NB4 (cell line): Measurements from ENCODE around the gene OGDHL.

Experiments
- MYC ChIP-seq: IDR thresholded peaks from 2 replicates; pipeline ENCODE4 v1.6.1; 2011; ENCODE audit warnings: low read depth, low read length
- POLR2A ChIP-seq: IDR thresholded peaks from 2 replicates; pipeline ENCODE4 v1.6.1; 2011; ENCODE audit warnings: mild to moderate bottlenecking; ENCODE audit not compliant: insufficient read length; ENCODE audit errors: extremely low read depth
- TF ChIP-seq, protein P1 (sequence below): IDR thresholded peaks from one replicate; pipeline ENCODE4 v1.5.1; 2012; ENCODE audit warnings: low read depth, low read length
- TF ChIP-seq, protein P2 (sequence below): IDR thresholded peaks from 2 replicates; pipeline ENCODE4 v1.6.1; 2011; ENCODE audit warnings: low read depth, low read length

DNA sequence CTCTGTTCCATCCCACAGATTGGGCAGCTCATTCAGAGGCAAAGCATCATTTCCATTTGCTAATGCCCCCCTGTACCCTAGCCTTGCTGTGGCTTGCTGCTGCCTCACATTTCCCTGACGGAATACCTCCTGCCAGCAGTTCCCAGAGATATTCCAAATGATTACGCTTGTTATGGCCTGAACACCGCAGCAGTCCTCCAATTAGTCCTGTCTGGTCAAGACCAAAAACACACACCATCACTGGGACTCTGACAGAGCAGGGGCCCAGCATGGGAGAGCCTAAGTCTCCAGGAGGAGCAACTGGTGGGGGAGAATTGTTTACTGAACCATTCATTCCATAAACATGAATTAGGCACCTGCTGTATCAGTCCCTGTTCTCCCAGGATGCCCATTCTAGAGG lies 6.1 kb downstream of the OGDHL start:
- TF ChIP-seq, protein P1, sequence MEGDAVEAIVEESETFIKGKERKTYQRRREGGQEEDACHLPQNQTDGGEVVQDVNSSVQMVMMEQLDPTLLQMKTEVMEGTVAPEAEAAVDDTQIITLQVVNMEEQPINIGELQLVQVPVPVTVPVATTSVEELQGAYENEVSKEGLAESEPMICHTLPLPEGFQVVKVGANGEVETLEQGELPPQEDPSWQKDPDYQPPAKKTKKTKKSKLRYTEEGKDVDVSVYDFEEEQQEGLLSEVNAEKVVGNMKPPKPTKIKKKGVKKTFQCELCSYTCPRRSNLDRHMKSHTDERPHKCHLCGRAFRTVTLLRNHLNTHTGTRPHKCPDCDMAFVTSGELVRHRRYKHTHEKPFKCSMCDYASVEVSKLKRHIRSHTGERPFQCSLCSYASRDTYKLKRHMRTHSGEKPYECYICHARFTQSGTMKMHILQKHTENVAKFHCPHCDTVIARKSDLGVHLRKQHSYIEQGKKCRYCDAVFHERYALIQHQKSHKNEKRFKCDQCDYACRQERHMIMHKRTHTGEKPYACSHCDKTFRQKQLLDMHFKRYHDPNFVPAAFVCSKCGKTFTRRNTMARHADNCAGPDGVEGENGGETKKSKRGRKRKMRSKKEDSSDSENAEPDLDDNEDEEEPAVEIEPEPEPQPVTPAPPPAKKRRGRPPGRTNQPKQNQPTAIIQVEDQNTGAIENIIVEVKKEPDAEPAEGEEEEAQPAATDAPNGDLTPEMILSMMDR = no peak
- TF ChIP-seq, protein P2, sequence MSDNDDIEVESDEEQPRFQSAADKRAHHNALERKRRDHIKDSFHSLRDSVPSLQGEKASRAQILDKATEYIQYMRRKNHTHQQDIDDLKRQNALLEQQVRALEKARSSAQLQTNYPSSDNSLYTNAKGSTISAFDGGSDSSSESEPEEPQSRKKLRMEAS = no peak
- TF ChIP-seq POLR2A = no peak
- TF ChIP-seq MYC = no peak
